ENCODE results near the gene ATG7. TPM values are rescaled to one million over a fixed set of nuclear protein-coding genes. Genes with fewer than 3 reads are reported as not detected.

Gene ATG7
- total RNA-seq, 4 donors from 2014 or later: 31.3 to 67.7 (median 51.3) TPM

DNA sequence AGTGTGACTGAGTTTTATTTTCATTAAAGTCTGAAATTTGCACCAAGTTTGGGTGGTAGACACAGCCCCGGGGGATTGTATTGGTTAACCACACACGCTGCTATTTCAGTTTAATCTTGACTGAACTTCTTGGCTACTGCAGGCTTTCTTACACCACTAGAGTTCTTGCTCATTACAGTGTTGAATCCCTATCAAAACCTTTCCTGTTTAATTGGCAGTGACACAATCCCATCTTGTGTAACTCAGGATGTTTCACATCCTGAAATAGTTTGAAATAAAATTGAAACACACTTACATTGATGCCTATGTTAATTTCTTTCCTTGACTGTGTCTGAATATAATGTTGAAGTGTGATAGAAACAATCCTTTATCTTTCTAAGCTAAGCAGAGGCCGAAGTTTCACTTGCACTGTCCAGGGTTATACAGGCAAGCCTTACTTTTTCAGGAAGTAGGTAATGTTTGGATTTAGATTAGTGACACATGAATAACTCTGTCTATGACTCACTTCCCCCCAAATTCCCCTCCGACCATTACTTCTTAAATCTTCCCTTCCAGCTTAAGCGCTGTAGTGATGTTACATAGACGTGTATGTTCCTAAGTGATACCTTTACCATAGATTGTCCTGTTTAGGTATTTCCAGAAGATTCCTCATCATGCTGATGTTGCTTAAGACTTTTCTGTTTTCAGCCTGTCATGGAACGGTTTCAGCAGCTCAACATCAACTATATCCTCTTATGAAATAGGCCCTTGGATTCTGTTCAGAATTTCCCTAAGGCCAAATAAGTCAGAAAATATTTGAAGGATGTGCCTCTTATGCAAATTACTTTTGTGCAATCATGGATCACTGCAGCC lies 16.8 kb downstream of the ATG7 start:
- peaks cover 0 to 6% (median 0%) of the 10 kb centered on the region in 3 donors for H3K36me3 ChIP-seq
- no peaks in the 10 kb centered on the region for H3K27me3 ChIP-seq
- DNase-seq: no peak
- 5 to 7% methylated on average over 7 of the region's 7 CpGs for WGBS, 2 donors
- peaks cover 28 to 59% (median 43%) of the 10 kb centered on the region in 3 donors for H3K4me1 ChIP-seq
- H3K4me3 ChIP-seq: peak overlapping the region in 1 of 4 donors; percentile 35
- TF ChIP-seq, protein P1, sequence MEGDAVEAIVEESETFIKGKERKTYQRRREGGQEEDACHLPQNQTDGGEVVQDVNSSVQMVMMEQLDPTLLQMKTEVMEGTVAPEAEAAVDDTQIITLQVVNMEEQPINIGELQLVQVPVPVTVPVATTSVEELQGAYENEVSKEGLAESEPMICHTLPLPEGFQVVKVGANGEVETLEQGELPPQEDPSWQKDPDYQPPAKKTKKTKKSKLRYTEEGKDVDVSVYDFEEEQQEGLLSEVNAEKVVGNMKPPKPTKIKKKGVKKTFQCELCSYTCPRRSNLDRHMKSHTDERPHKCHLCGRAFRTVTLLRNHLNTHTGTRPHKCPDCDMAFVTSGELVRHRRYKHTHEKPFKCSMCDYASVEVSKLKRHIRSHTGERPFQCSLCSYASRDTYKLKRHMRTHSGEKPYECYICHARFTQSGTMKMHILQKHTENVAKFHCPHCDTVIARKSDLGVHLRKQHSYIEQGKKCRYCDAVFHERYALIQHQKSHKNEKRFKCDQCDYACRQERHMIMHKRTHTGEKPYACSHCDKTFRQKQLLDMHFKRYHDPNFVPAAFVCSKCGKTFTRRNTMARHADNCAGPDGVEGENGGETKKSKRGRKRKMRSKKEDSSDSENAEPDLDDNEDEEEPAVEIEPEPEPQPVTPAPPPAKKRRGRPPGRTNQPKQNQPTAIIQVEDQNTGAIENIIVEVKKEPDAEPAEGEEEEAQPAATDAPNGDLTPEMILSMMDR (IDR thresholded peaks at IDR 0.05): peak in 2 of 6 experiments; percentile 5 to 30
- no peak for TF ChIP-seq POLR2A (IDR thresholded peaks at IDR 0.05)
- intact Hi-C loops (cut with DNase I): no loop called here
- H3K27ac ChIP-seq: peak overlapping the region; percentile 77 to 86 (median 84)
- no peaks in the 10 kb centered on the region for H3K9me3 ChIP-seq

- 55 to 61% methylated on average over 3 of the region's 3 CpGs for WGBS, 2 donors
- Histone ChIP-seq H3K9me3 (no peaks in the 10 kb centered on the region), H3K27me3 (no peaks in the 10 kb centered on the region), H3K36me3 (peaks cover 0 to 6% (median 0%) of the 10 kb centered on the region in 3 donors), H3K27ac (peak overlapping the region; percentile 77 to 86 (median 84)), H3K4me3 (no peak overlapping the region), H3K4me1 (peaks cover 28 to 59% (median 43%) of the 10 kb centered on the region in 3 donors)
- no peak for DNase-seq
- TF ChIP-seq POLR2A (IDR thresholded peaks at IDR 0.05): no peak
- TF ChIP-seq, protein P1 (IDR thresholded peaks at IDR 0.05): no peak
- intact Hi-C loops (cut with DNase I): no loop called here
Observed at GRCh38 chr3:11289864-11290263, 17.7 kb downstream of the ATG7 start.

DNA sequence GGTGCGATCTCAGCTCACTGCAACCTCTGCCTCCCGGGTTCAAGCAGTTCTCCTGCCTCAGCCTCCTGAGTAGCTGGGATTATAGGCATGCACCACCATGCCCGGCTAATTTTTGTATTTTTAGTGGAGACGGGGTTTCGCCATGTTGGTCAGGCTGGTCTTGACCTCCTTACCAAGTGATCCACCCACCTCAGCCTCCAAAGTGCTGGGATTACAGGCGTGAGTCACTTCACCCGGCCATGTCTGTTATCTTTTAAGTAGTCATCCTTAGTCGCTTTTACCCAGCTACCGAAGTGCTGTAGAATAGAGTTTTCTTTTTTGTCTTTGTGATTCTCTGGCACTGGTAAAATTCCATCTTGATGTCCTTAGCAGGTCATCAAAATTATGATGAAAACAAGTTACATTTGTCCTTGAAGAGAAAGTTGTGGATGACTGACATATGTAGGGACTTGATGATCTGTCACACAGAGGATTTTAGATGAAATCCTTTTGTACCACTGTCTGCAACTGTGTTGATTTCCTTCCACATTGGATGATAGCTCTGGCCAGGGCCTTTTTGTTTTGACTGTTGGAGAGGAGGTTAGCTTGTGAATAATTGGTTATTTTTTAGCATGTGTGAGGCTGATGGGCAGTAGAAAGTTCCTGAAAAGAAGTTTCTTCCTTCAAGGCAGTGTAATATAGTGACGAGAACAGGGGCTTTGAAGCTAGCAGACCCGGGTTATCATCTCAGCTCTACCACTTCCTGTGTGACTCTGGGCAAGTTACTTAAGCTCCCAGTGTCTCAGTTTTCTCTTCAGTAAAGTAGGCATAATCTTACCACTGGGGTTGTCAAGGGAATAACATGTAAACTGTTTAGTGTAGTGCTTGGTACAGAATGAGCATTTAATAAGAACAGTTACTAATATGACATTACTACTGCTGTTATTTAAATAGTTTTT lies 18.8 kb downstream of the ATG7 start:
- Histone ChIP-seq H3K4me3 (no peak overlapping the region), H3K9me3 (no peaks in the 10 kb centered on the region), H3K27ac (peak overlapping the region in 2 of 4 donors; percentile 28 to 85), H3K36me3 (peaks cover 0 to 6% (median 0%) of the 10 kb centered on the region in 3 donors), H3K4me1 (peaks cover 28 to 54% (median 43%) of the 10 kb centered on the region in 3 donors), H3K27me3 (no peaks in the 10 kb centered on the region)
- intact Hi-C loops (cut with DNase I): no loop called here
- DNase-seq: no peak
- no peak for TF ChIP-seq POLR2A (IDR thresholded peaks at IDR 0.05)
- TF ChIP-seq, protein P1 (IDR thresholded peaks at IDR 0.05): no peak
- 75 to 77% methylated on average over 11 of the region's 11 CpGs for WGBS, 2 donors

DNA sequence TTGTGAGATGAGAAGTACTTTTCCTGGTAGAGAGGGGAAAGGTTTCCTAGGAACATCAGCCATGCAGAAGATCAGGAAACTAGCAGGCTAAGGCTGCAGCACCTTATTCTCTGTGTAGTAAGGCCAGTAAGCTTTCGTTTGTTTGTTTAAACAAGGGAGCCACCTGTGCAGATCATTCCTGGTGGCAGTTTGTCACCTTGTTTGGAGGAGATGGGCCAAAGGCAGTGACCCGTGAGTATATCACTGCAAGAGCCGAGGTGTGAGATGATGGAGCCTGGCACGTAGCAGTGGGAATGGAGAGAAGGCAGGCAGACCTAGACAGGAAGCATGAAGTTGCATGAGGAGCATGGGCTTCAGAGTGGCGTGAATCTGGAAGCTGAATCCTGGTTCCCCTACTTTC lies 19.6 kb downstream of the ATG7 start:
- 79 to 92% methylated on average over 5 of the region's 5 CpGs for WGBS, 2 donors
- peak overlapping the region in 2 of 4 donors; percentile 26 to 28 for H3K27ac ChIP-seq
- no peaks in the 10 kb centered on the region for H3K9me3 ChIP-seq
- TF ChIP-seq POLR2A (IDR thresholded peaks at IDR 0.05): no peak
- TF ChIP-seq, protein P1 (IDR thresholded peaks at IDR 0.05): no peak
- no peak for DNase-seq
- no peak overlapping the region for H3K4me3 ChIP-seq
- peaks cover 0 to 6% (median 0%) of the 10 kb centered on the region in 3 donors for H3K36me3 ChIP-seq
- intact Hi-C loops (cut with DNase I): no loop called here
- H3K27me3 ChIP-seq: no peaks in the 10 kb centered on the region
- H3K4me1 ChIP-seq: peaks cover 28 to 47% (median 40%) of the 10 kb centered on the region in 3 donors
